RWPE2 (cell line): ENCODE measurements around the gene PFKFB4.

Experiments used
- ATAC-seq: fragments of 200-7000 bp; cut with Tn5 transposase; 3 replicates; pipeline ENCODE4 v1.9.1; 2021; ENCODE audit warnings: low read depth
- DNase-seq: peaks from one replicate; pipeline ENCODE4 v3.0.0-alpha.2; 2020; ENCODE audit warnings: low spot score
- H3K27ac ChIP-seq: fragments of 450-650 bp; 2 replicates; pipeline ENCODE4 v1.5.1; 2017; ENCODE audit warnings: mild to moderate bottlenecking; ENCODE audit not compliant: poor library complexity, severe bottlenecking
- H3K27me3 ChIP-seq: fragments of 250-450 bp; sonication (Bioruptor Pico); 2 replicates; pipeline ENCODE4 v1.5.1; 2021; ENCODE audit warnings: mild to moderate bottlenecking, moderate library complexity; ENCODE audit not compliant: insufficient read depth, poor library complexity, severe bottlenecking
- H3K36me3 ChIP-seq: fragments of 250-450 bp; sonication (Bioruptor Pico); 2 replicates; pipeline ENCODE4 v1.5.1; 2020; ENCODE audit warnings: low read depth, mild to moderate bottlenecking, moderate library complexity
- H3K4me1 ChIP-seq: fragments of 250-450 bp; sonication (Bioruptor Pico); 2 replicates; pipeline ENCODE4 v1.5.1; 2021; ENCODE audit warnings: mild to moderate bottlenecking, moderate library complexity; ENCODE audit not compliant: insufficient read depth, poor library complexity, severe bottlenecking
- H3K4me3 ChIP-seq: fragments of 250-450 bp; sonication (Bioruptor Pico); 2 replicates; pipeline ENCODE4 v1.5.1; 2021; ENCODE audit warnings: mild to moderate bottlenecking, moderate library complexity; ENCODE audit not compliant: severe bottlenecking
- H3K9me3 ChIP-seq: fragments of 250-450 bp; sonication (Bioruptor Pico); 2 replicates; pipeline ENCODE4 v1.5.1; 2021; ENCODE audit warnings: mild to moderate bottlenecking, moderate library complexity; ENCODE audit not compliant: severe bottlenecking
- TF ChIP-seq, protein P1 (sequence below): fragments of 450-650 bp; IDR thresholded peaks from one replicate; pipeline ENCODE4 v1.5.1; 2017; ENCODE audit warnings: mild to moderate bottlenecking, moderate library complexity; ENCODE audit not compliant: poor library complexity, severe bottlenecking

Gene PFKFB4

DNA sequence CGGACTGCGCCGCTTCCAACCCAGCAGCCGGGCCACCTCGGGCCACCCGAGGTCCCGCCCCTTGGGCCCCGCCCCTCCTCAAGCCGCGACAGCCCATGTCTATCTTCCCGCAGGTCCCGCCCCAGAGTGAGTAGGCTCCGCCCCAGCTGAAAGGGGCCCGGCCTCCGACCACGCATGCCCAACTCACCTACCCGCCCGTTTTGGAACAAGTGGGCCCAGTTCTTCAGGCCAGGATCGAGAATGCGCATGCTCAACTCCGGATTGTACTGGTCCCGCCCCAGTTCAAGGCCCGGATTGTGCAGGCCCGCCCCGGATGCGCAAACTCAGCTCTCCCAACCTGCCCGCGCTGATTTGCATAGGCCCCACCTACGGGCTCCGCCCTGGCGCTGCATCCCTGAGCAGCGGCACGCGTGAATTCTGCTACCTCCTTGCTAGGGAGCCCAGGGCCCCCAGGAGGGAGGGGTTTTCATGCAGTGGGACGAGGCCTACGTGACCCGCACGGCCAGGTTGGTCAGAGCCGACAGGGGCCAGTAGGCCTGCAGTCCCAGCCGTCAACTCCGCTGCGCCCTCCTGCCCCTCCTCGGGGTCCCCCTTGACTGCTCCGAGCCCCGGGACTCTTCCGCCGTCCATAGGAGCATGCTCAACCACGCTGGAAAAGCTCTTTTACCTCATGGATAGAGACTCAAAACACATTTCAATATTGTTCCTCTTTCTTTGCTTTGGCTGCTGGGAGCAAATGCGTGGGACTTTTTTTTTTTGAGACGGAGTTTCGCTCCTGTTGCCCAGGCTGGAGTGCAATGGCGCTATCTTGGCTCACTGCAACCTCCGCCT, at the start of gene PFKFB4:
Gene PFKFB4 (minus strand): TSS at position 8 of the 831 bp plus-strand sequence. CDS start 26 bp downstream, outside the sequence.
- H3K36me3 ChIP-seq: peaks cover 27% of the 10 kb centered on the region
- DNase-seq (peak; percentile 99), ATAC-seq (peak; percentile 73)
- peaks cover 5% of the 10 kb centered on the region for H3K4me1 ChIP-seq
- no peaks in the 10 kb centered on the region for H3K9me3 ChIP-seq
- H3K4me3 ChIP-seq: peak within 1 kb of the TSS; percentile 38
- H3K27me3 ChIP-seq: no peaks in the 10 kb centered on the region
- peak within 1 kb of the TSS; percentile 89 for H3K27ac ChIP-seq
- TF ChIP-seq, protein P1, sequence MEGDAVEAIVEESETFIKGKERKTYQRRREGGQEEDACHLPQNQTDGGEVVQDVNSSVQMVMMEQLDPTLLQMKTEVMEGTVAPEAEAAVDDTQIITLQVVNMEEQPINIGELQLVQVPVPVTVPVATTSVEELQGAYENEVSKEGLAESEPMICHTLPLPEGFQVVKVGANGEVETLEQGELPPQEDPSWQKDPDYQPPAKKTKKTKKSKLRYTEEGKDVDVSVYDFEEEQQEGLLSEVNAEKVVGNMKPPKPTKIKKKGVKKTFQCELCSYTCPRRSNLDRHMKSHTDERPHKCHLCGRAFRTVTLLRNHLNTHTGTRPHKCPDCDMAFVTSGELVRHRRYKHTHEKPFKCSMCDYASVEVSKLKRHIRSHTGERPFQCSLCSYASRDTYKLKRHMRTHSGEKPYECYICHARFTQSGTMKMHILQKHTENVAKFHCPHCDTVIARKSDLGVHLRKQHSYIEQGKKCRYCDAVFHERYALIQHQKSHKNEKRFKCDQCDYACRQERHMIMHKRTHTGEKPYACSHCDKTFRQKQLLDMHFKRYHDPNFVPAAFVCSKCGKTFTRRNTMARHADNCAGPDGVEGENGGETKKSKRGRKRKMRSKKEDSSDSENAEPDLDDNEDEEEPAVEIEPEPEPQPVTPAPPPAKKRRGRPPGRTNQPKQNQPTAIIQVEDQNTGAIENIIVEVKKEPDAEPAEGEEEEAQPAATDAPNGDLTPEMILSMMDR: no peak

DNA sequence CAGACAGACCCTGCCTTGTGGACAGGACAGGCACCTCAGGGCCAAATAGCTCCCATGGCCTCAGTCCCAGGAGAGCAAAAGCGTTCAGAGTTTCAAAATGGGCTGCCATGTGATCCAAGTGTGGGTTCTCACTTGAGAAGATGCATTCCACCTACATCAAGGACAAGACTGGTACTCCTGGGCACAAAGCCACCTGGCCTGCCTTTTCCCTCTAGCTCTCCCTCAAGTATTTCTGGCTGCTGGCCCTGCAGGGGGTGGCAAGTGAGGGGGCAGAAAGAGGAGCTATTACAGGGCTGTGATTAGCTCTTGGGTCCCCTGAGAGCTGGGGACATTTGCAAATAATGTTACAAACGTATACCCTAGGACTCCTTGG, 45.0 kb upstream of the PFKFB4 start:
- peak overlapping the region; percentile 98 for H3K27ac ChIP-seq
- peaks cover 37% of the 10 kb centered on the region for H3K4me1 ChIP-seq
- no peak overlapping the region for H3K4me3 ChIP-seq
- peaks cover 77% of the 10 kb centered on the region for H3K36me3 ChIP-seq
- H3K9me3 ChIP-seq: no peaks in the 10 kb centered on the region
- no peak for DNase-seq
- TF ChIP-seq, protein P1: no peak
- ATAC-seq: no peak
- no peaks in the 10 kb centered on the region for H3K27me3 ChIP-seq

DNA sequence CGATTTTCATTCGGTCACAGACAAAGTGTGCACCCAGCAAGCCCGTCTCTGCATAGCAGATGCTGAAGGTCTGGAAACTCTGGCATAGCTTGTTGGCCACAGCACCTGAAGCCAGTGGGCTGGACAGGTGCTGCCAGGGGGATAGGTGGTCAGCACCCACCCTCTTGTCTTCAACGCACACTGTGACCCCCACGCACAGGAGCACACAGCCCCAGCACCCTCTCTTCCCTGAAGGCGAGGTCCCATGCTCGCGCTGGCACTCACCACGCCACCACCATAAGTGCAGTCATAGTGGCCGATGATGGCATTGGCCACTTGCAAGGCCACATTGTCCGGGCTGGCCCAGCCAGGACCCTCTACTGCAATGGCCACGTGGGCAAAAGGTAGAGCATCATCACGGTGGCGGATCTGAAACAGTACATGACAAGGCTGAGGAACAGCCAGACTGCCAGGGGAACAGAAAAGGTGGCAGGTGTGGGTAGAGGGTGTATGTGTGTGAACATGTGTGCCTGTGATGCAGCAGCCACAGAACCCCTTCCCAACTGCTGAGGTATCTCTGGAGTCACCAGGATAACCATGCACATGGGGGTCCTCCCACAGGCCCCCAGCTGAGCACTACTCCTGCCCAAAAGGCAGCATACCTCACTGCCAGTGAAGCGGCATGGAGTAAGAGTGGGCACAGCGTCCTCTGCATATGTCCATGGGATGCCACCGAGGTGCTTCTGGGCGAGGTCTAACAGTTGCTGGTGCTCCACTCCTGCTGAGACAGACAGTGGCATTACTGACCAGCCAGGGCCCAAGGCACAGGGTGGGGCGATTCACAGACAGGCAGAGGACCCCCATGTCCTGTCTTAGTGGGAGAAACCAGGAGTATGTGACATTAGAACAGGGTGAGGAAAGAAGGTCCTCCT, 44.4 kb upstream of the PFKFB4 start:
- DNase-seq (peak; percentile 52), ATAC-seq (no peak)
- Histone ChIP-seq H3K9me3 (no peaks in the 10 kb centered on the region), H3K4me1 (peaks cover 44% of the 10 kb centered on the region), H3K4me3 (no peak overlapping the region), H3K27ac (peak overlapping the region; percentile 98), H3K27me3 (no peaks in the 10 kb centered on the region), H3K36me3 (peaks cover 70% of the 10 kb centered on the region)
- TF ChIP-seq, protein P1: no peak

DNA sequence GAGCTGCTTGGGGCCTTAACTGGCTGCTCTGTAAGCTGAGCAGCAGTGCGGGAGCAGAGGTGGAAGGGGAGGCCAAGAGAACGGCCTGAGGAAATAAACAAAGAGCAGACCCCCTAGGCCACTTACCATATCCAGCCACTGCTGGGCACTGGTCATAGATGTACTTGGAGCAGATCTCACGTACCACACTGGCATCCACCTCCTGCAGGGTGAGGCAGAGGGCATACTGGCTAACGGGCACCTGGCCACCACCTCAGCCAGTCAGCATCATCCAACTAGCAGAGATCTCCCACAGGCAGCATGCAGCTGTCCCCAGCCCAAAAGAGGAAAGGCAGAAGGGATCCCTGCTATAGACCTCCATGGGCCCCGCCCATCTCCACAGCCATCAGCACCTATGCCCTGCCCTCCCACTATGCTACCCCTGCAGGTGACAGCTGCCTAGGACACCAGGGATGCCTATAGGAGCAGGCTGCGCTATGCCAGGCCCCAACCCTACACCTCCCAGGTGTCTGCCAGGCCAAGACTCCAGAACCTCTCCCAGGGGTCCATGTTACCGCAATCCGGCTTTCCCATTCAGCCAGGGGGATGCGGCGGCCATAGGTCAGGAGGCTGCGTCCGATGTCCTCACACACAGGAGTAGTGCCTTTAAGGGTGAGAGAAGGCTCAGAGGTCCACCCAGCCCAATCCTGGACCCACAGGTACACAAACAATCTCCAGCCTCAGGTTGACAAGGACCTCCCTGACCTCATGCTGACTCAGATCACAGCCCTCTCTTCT, 43.1 kb upstream of the PFKFB4 start:
- H3K4me1 ChIP-seq: peaks cover 48% of the 10 kb centered on the region

More for the DNA sequence above, 43.1 kb upstream of the PFKFB4 start:
- Histone ChIP-seq H3K9me3 (no peaks in the 10 kb centered on the region), H3K27ac (peak overlapping the region; percentile 98), H3K4me3 (no peak overlapping the region), H3K36me3 (peaks cover 58% of the 10 kb centered on the region), H3K27me3 (no peaks in the 10 kb centered on the region)
- TF ChIP-seq, protein P1: no peak
- ATAC-seq (peak; percentile 1), DNase-seq (peak; percentile 49)
